Bone marrow (tissue), 2 donors: Measurements from ENCODE around the gene SDF2L1.
"Not testable (repeated sequence)": the region's sequence is repeated elsewhere in the genome, so short reads cannot be mapped to it uniquely, and the experiment has no call there.

Experiments
- DNase-seq, 2 donors: peaks; one replicate each; lab custom pipeline; 2025; lab: John Stamatoyannopoulos, UW

SDF2L1 gene

GRCh38 chr22:21686634-21687393 lies 44.7 kb downstream of the SDF2L1 start:
- DNase-seq, result no peak

- no peak for DNase-seq
Observed at GRCh38 chr22:21687685-21688259, 45.7 kb downstream of the SDF2L1 start.

- no peak for DNase-seq
Observed at GRCh38 chr22:21688341-21688705, 46.2 kb downstream of the SDF2L1 start.

GRCh38 chr22:21688706-21689381 lies 46.7 kb downstream of the SDF2L1 start:
- no peak for DNase-seq

- DNase-seq, result no peak
Observed at GRCh38 chr22:21690401-21690801, 48.3 kb downstream of the SDF2L1 start.

- DNase-seq, result no peak
Observed at GRCh38 chr22:21691816-21692215, 49.7 kb downstream of the SDF2L1 start.

GRCh38 chr22:21692856-21693255 lies 50.8 kb downstream of the SDF2L1 start:
- not testable (repeated sequence) for DNase-seq

- DNase-seq, result no peak
Observed at GRCh38 chr22:21693333-21693998, 51.4 kb downstream of the SDF2L1 start.
